DOHH2 (cell line): ENCODE measurements around the gene BDNF.
"Not testable (repeated sequence)": the region's sequence is repeated elsewhere in the genome, so short reads cannot be mapped to it uniquely, and the experiment has no call there.

Source experiments
- H3F3A ChIP-seq: fragments of 200-600 bp; sonication (generic), shearing (Covaris generic); 2 replicates; pipeline ENCODE4 v1.6.0; 2016; ENCODE audit warnings: antibody characterized with exemption, mild to moderate bottlenecking; ENCODE audit not compliant: control insufficient read depth, insufficient read depth
- H3K27ac ChIP-seq: fragments of 200-600 bp; sonication (generic); 2 replicates; pipeline ENCODE4 v1.5.1; 2014; ENCODE audit warnings: low read depth, mild to moderate bottlenecking, low read length, moderate library complexity
- H3K27me3 ChIP-seq: fragments of 200-600 bp; sonication (generic); 2 replicates; pipeline ENCODE4 v1.6.1; 2014; ENCODE audit warnings: mild to moderate bottlenecking, low read length, mixed read lengths; ENCODE audit not compliant: control insufficient read depth
- H3K36me3 ChIP-seq: fragments of 200-600 bp; sonication (generic); 2 replicates; pipeline ENCODE4 v1.6.1; 2014; ENCODE audit warnings: mild to moderate bottlenecking, low read length, moderate library complexity, mixed read lengths; ENCODE audit not compliant: control insufficient read depth
- H3K4me1 ChIP-seq: fragments of 200-600 bp; sonication (generic); 2 replicates; pipeline ENCODE4 v1.6.1; 2014; ENCODE audit warnings: mild to moderate bottlenecking, low read length, mixed read lengths; ENCODE audit not compliant: control insufficient read depth
- H3K4me2 ChIP-seq: fragments of 200-600 bp; sonication (generic); 2 replicates; pipeline ENCODE4 v1.6.0; 2014; ENCODE audit warnings: mild to moderate bottlenecking, low read length, moderate library complexity
- H3K4me3 ChIP-seq: fragments of 200-600 bp; sonication (generic); 2 replicates; pipeline ENCODE4 v1.5.1; 2014; ENCODE audit warnings: mild to moderate bottlenecking, low read length, mixed read lengths
- H3K79me2 ChIP-seq: fragments of 200-600 bp; sonication (generic); 2 replicates; pipeline ENCODE4 v1.6.1; 2014; ENCODE audit warnings: mild to moderate bottlenecking, low read length, mixed read lengths; ENCODE audit not compliant: control insufficient read depth
- H3K9me2 ChIP-seq: fragments of 200-600 bp; sonication (generic); replicated peaks from 2 replicates; pipeline ENCODE4 v1.6.1; 2014; ENCODE audit warnings: mild to moderate bottlenecking, low read length, mixed read lengths; ENCODE audit not compliant: control insufficient read depth
- H3K9me3 ChIP-seq: fragments of 200-600 bp; sonication (generic); 2 replicates; pipeline ENCODE4 v1.6.1; 2014; ENCODE audit warnings: antibody characterized with exemption, low read length, mixed read lengths; ENCODE audit not compliant: control insufficient read depth, insufficient read depth
- H4K20me1 ChIP-seq: fragments of 200-600 bp; sonication (generic); 2 replicates; pipeline ENCODE4 v1.6.0; 2014; ENCODE audit warnings: low read depth, mild to moderate bottlenecking, antibody characterized with exemption, low read length, moderate library complexity; ENCODE audit not compliant: control insufficient read depth, insufficient read depth
- CTCF ChIP-seq: fragments of 200-600 bp; sonication (generic); IDR thresholded peaks from one replicate; pipeline ENCODE4 v1.5.1; 2014; ENCODE audit warnings: antibody characterized with exemption, mild to moderate bottlenecking, low read depth, low read length; ENCODE audit not compliant: poor library complexity, severe bottlenecking
- EZH2phosphoT487 ChIP-seq: fragments of 200-600 bp; sonication (generic); IDR thresholded peaks from 2 replicates; pipeline ENCODE4 v1.6.1; 2017; ENCODE audit warnings: borderline replicate concordance, mild to moderate bottlenecking, antibody characterized with exemption, low read length, moderate library complexity, mixed read lengths

Gene BDNF

GRCh38 chr11:27642954-27643353 lies 57.3 kb downstream of the BDNF start:
- no peak overlapping the region for H3K4me2 ChIP-seq
- H3K27ac ChIP-seq: no peak overlapping the region
- H3K9me2 ChIP-seq: no peaks in the 10 kb centered on the region
- no peaks in the 10 kb centered on the region for H3K9me3 ChIP-seq
- no peaks in the 10 kb centered on the region for H3K36me3 ChIP-seq
- H3K27me3 ChIP-seq: no peaks in the 10 kb centered on the region
- H3K4me3 ChIP-seq: no peak overlapping the region
- TF ChIP-seq CTCF (no peak), EZH2phosphoT487 (no peak)
- H4K20me1 ChIP-seq: no peaks in the 10 kb centered on the region
- no peaks in the 10 kb centered on the region for H3K79me2 ChIP-seq
- no peaks in the 10 kb centered on the region for H3K4me1 ChIP-seq
- H3F3A ChIP-seq: no peaks in the 10 kb centered on the region

- Histone ChIP-seq H3K9me2 (no peaks in the 10 kb centered on the region), H3K4me2 (no peak overlapping the region), H4K20me1 (no peaks in the 10 kb centered on the region), H3F3A (no peaks in the 10 kb centered on the region), H3K79me2 (no peaks in the 10 kb centered on the region), H3K4me1 (no peaks in the 10 kb centered on the region), H3K27me3 (no peaks in the 10 kb centered on the region), H3K9me3 (no peaks in the 10 kb centered on the region), H3K27ac (no peak overlapping the region), H3K4me3 (no peak overlapping the region), H3K36me3 (no peaks in the 10 kb centered on the region)
- no peak for TF ChIP-seq CTCF
- TF ChIP-seq EZH2phosphoT487: no peak
Measured at GRCh38 chr11:27640954-27641353, 59.3 kb downstream of the BDNF start.

- H3K27ac ChIP-seq: no peak overlapping the region
- H3K4me2 ChIP-seq: no peak overlapping the region
- H4K20me1 ChIP-seq: no peaks in the 10 kb centered on the region
- no peaks in the 10 kb centered on the region for H3K27me3 ChIP-seq
- no peaks in the 10 kb centered on the region for H3K9me3 ChIP-seq
- no peaks in the 10 kb centered on the region for H3K36me3 ChIP-seq
- H3K9me2 ChIP-seq: no peaks in the 10 kb centered on the region
- no peak overlapping the region for H3K4me3 ChIP-seq
- H3K79me2 ChIP-seq: no peaks in the 10 kb centered on the region
- no peak for TF ChIP-seq EZH2phosphoT487
- TF ChIP-seq CTCF: no peak
- no peaks in the 10 kb centered on the region for H3F3A ChIP-seq
- H3K4me1 ChIP-seq: no peaks in the 10 kb centered on the region
Measured at GRCh38 chr11:27635567-27636037, 64.7 kb downstream of the BDNF start.

- H3K4me2 ChIP-seq, H3K27me3 ChIP-seq, H3K4me1 ChIP-seq, H3K4me3 ChIP-seq, H3F3A ChIP-seq, H3K27ac ChIP-seq, H4K20me1 ChIP-seq, H3K9me2 ChIP-seq, H3K79me2 ChIP-seq, H3K9me3 ChIP-seq, H3K36me3 ChIP-seq: not testable (repeated sequence)
Measured at GRCh38 chr11:27634776-27635175, 65.5 kb downstream of the BDNF start.

GRCh38 chr11:27634282-27634681 lies 66.0 kb downstream of the BDNF start:
- H3K9me2 ChIP-seq, H3K4me3 ChIP-seq, H3K27me3 ChIP-seq, H3K4me2 ChIP-seq, H3K79me2 ChIP-seq, H3K36me3 ChIP-seq, H3K27ac ChIP-seq, H3F3A ChIP-seq, H3K4me1 ChIP-seq, H3K9me3 ChIP-seq, H4K20me1 ChIP-seq: not testable (repeated sequence)

- not testable (repeated sequence) for H3F3A ChIP-seq, H4K20me1 ChIP-seq, H3K9me2 ChIP-seq, H3K27ac ChIP-seq, H3K4me1 ChIP-seq, H3K9me3 ChIP-seq, H3K4me3 ChIP-seq, H3K4me2 ChIP-seq, H3K27me3 ChIP-seq, H3K79me2 ChIP-seq, H3K36me3 ChIP-seq
Measured at GRCh38 chr11:27629023-27629422, 71.2 kb downstream of the BDNF start.
